Ovary (tissue), 9 donors: ENCODE results near the gene PLEKHA6. TPM values are rescaled to one million over a fixed set of nuclear protein-coding genes. Genes with fewer than 3 reads are reported as not detected.

ENCODE experiments used
- DNase-seq, 5 donors: peaks; one replicate each; pipeline ENCODE4 v3.0.0-alpha.2; 2019 to 2020
- H3K27ac ChIP-seq, 2 donors: fragments of 200-600 bp; one replicate each; pipeline versions ENCODE4 v1.5.1 to v1.8.0; 2019 to 2022
- H3K27me3 ChIP-seq: fragments of 200-600 bp; one replicate; pipeline ENCODE4 v1.8.0; 2022
- H3K36me3 ChIP-seq: fragments of 200-600 bp; sonication (generic); one replicate; pipeline ENCODE4 v1.5.1; 2019
- H3K4me1 ChIP-seq: one replicate; pipeline ENCODE4 v1.8.1; 2013; ENCODE audit warnings: mild to moderate bottlenecking, moderate library complexity; ENCODE audit not compliant: insufficient read depth
- H3K4me3 ChIP-seq: fragments of 200-600 bp; sonication (generic); one replicate; pipeline ENCODE4 v1.5.1; 2017
- H3K9me3 ChIP-seq, 2 donors: fragments of 200-600 bp in 1 of 2; sonication (generic) in 1 of 2; one replicate each; pipeline versions ENCODE4 v1.5.1 to v1.8.1; 2013 to 2019; ENCODE audit warnings: mild to moderate bottlenecking in 1 of 2, moderate library complexity in 1 of 2
- CTCF ChIP-seq, 3 donors: fragments of 450-650 bp in 2 of 3; fragments of 200-600 bp in 1 of 3; IDR thresholded peaks; one replicate each; pipeline versions ENCODE4 v1.5.1 to v1.8.0; 2016 to 2022; ENCODE audit warnings: antibody characterized with exemption in 3 of 3, mild to moderate bottlenecking in 1 of 3
- EP300 ChIP-seq: sonication (generic); formaldehyde crosslinking; IDR thresholded peaks from one replicate; pipeline ENCODE4 v1.6.1; 2017; ENCODE audit warnings: antibody characterized with exemption
- POLR2A ChIP-seq: fragments of 450-650 bp; IDR thresholded peaks from one replicate; pipeline ENCODE4 v1.6.1; 2017; ENCODE audit warnings: antibody characterized with exemption, mild to moderate bottlenecking, moderate library complexity
- WGBS, 3 donors: extraction: QIAGEN DNeasy Blood & Tissue Kit in 1 of 3; methylation state at CpG; one replicate each; pipeline versions ENCODE4 v1.1.5 to v1.1.7; 2013 to 2017; 5-methylcytosine and 5-hydroxymethylcytosine counted together
- intact Hi-C, 4 donors: fragments of 100-400 bp; cut with DNase I; formaldehyde crosslinking; loops; one replicate each; pipeline versions ENCODE4 v1.11.0 to v1.15.1; 2022 to 2023
- polyA plus RNA-seq, 2 donors: library from polyadenylated mRNA; stranded (reverse); fragments of 200-250 nt in 1 of 2; fragments of 350-450 nt in 1 of 2; fragmentation: Illumina TruSeq in 1 of 2; extraction: RNeasy Lipid Tissue Mini Kit (QIAGEN cat#74804) in 1 of 2; gene quantifications; one replicate each; pipeline ENCODE4 v1.2.3, GENCODE V29; 2013 to 2014
- total RNA-seq, 7 donors: library from RNA; depleted of rRNA in 2 of 7; stranded (reverse); fragments of >200 nt in 2 of 7; fragmentation: NEBNext Ultra II Directional in 3 of 7; extraction: Animal tissue kit (Norgen Biotek cat#: 25700) in 3 of 7; gene quantifications; one replicate each; pipeline versions ENCODE4 v1.1.0 to v1.2.4, GENCODE V29; 2016 to 2023
- donor health status: DM: no; HTN: no; CAD: no; lungs with moderate emphysema.
- donor health status: DM: no; HTN: no; CAD: no.
- donor health status: Bipolar disorder and iron deficiency.
- donor health status: DM: yes; HTN: yes; CAD: no.
- donor health status: DM: no; HTN: no; CAD: no.
- donor health status: DM: yes; HTN: yes; CAD: no.

PLEKHA6 gene
- total and polyA plus RNA-seq, 9 donors = 2.3 to 20.5 (median 6.6) TPM

- TF ChIP-seq POLR2A (no peak), EP300 (no peak), CTCF (IDR thresholded peaks at IDR 0.05) (no peak)
- WGBS, 3 donors = 72 to 85% (median 73%) methylated on average over 7 of the region's 7 CpGs
- no peaks in the 10 kb centered on the region for H3K36me3 ChIP-seq
- H3K27ac ChIP-seq = no peak overlapping the region
- intact Hi-C loops = no loop called here
- no peak for DNase-seq
- H3K27me3 ChIP-seq = no peaks in the 10 kb centered on the region
- H3K4me3 ChIP-seq = no peak overlapping the region
- H3K9me3 ChIP-seq = no peaks in the 10 kb centered on the region
- H3K4me1 ChIP-seq = no peaks in the 10 kb centered on the region
Observed at GRCh38 chr1:204384636-204385352, 25.1 kb upstream of the PLEKHA6 start.

- 55 to 66% (median 55%) methylated on average over 5 of the region's 5 CpGs for WGBS, 3 donors
- H3K4me3 ChIP-seq = no peak overlapping the region
- no peak for TF ChIP-seq EP300
- TF ChIP-seq POLR2A = no peak
- no peak for TF ChIP-seq CTCF (IDR thresholded peaks at IDR 0.05)
- no peaks in the 10 kb centered on the region for H3K27me3 ChIP-seq
- no peak overlapping the region for H3K27ac ChIP-seq
- H3K9me3 ChIP-seq = no peaks in the 10 kb centered on the region
- intact Hi-C loops = no loop called here
- no peak for DNase-seq
- H3K4me1 ChIP-seq = no peaks in the 10 kb centered on the region
- H3K36me3 ChIP-seq = no peaks in the 10 kb centered on the region
Observed at GRCh38 chr1:204383163-204383904, 23.6 kb upstream of the PLEKHA6 start.

GRCh38 chr1:204382714-204383083 is 23.0 kb upstream of the PLEKHA6 start:
- no peak overlapping the region for H3K4me3 ChIP-seq
- intact Hi-C loops = no loop called here
- TF ChIP-seq EP300 (no peak), CTCF (IDR thresholded peaks at IDR 0.05) (no peak), POLR2A (no peak)

GRCh38 chr1:204380293-204380831 is 20.6 kb upstream of the PLEKHA6 start:
- intact Hi-C loops = no loop called here
- Histone ChIP-seq H3K4me1 (no peaks in the 10 kb centered on the region), H3K4me3 (no peak overlapping the region), H3K27me3 (no peaks in the 10 kb centered on the region), H3K9me3 (no peaks in the 10 kb centered on the region), H3K36me3 (no peaks in the 10 kb centered on the region), H3K27ac (no peak overlapping the region)
- DNase-seq = no peak
- WGBS, 3 donors = 56 to 69% (median 66%) methylated on average over 8 of the region's 8 CpGs
- TF ChIP-seq EP300 = no peak
- no peak for TF ChIP-seq CTCF (IDR thresholded peaks at IDR 0.05)
- no peak for TF ChIP-seq POLR2A

More at GRCh38 chr1:204382714-204383083, 23.0 kb upstream of the PLEKHA6 start:
- 36 to 90% (median 80%) methylated on average over 2 of the region's 2 CpGs for WGBS, 3 donors
- no peak for DNase-seq
- no peak overlapping the region for H3K27ac ChIP-seq
- no peaks in the 10 kb centered on the region for H3K36me3 ChIP-seq
- H3K4me1 ChIP-seq = no peaks in the 10 kb centered on the region
- H3K9me3 ChIP-seq = no peaks in the 10 kb centered on the region
- H3K27me3 ChIP-seq = no peaks in the 10 kb centered on the region
